HuH-7.5 (cell line): Measurements from ENCODE around the gene NPY4R.
"Not testable (repeated sequence)": the region's sequence is repeated elsewhere in the genome, so short reads cannot be mapped to it uniquely, and the experiment has no call there.

ENCODE experiments used
- DNase-seq: peaks from one replicate; pipeline ENCODE4 v3.0.0; 2011; ENCODE audit warnings: low spot score

Gene NPY4R

DNA sequence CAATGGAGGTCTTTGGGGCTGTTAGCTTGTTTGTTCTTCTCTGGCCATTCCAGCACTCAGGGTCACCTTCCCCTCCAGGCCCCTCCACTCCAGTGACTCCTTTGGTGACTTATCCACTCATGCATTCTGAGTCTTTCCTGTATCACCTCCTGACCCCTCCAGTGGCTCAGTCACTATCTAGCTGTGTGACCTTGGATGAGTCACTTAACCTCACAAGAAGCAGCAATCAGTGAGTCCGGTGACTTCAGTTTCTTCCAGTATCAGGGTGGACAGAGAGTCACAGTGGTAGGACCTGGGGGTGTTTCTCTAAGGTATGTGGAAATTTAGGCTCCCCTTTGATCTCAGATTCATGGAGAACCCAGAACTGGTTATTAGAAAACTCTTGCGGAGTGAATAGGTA, 9.8 kb downstream of the NPY4R start:
- not testable (repeated sequence) for DNase-seq

GRCh38 chr10:46451365-46451764, 14.4 kb downstream of the NPY4R start:
- DNase-seq, result not testable (repeated sequence)

DNA sequence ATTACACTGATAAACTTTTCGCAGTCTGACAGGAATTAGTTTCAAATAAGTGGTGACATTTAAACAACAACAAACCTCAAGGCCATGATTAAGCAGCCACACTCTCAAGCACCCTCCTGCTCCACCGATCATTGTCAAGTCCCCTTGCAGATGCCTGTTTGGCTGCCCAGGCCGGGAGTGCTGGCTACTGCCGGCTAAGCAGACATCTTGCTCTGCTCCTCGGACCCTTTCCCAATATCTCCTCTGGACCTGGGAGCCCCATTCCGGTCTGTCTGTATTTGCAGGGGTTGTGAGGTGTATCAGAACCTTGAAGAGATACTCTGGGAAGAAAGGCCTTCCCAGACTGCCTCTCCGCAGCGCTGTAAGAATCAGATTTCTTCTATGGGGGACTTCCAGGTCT, 14.9 kb downstream of the NPY4R start:
- not testable (repeated sequence) for DNase-seq

DNA sequence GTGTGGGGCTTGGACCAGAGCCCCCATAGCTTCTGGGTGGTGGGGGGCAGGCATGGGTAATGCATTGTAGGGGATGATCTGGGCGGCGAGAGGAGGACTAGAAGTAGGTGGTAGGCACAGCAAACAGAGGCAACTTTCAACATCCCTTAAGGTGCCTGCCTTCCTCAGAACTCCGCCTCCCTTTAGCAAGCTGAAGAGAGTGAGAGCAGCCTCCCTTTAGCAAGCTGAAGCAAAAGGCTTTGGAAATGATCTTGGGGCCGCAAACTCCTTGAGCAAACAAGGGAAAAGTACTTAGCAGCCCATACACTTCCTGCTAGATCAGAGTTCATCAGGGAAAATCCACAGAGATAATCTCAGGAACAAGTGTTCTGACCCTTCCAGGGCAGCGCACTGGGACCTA, 18.3 kb downstream of the NPY4R start:
- not testable (repeated sequence) for DNase-seq

DNA sequence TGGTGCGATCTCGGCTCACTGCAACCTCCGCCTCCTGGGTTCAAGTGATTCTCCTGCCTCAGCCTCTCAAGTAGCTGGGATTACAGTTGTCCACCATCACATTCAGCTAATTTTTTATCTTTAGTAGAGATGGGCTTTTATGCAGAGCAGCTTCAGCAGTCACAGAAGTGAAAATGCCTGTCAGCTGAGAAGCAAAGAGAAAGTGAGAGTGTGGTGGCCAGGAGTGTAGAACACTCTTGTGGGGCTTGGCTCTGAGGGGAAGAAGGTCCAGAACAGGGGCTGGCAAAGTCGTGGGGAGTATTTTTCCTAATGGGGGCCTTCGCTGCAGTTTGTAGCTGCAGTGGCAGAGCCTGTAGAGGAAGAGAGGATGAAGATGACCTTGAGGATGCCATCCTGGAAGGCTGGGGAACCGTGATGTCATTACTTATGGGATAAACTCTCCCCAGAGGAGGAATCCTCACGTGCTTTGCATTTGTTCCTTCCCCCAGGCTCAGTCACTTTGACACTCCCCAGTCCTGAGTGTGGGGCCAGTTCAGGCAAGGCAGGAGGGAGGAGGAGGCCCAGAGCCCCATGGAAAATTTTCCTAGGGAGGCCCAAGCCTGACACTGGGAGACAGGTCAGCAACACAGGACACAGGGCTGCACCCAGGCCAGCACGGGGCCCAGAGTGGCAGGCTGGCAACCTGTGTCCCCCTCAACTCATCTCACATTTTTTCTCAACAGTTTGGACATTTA, 20.2 kb downstream of the NPY4R start:
- not testable (repeated sequence) for DNase-seq

DNA sequence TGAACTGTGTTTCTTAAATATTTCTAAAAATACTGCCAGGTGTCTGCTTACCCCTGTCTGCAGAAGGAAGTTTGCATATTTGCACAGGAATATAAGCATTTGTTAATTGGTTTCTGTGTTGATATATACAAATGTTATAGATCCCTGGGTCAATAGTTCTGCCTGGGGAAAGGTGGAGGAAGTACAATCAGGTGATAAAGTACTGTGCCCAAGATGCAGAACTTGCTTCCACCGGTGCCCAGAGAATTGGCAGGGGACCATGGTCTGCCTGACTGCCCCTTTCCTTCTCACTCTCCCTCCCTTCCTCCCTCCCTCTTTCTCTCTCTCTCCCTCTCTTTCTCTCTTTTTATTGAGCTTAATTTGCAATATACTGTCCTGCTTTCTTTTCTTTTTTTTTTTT, 22.3 kb downstream of the NPY4R start:
- not testable (repeated sequence) for DNase-seq

DNA sequence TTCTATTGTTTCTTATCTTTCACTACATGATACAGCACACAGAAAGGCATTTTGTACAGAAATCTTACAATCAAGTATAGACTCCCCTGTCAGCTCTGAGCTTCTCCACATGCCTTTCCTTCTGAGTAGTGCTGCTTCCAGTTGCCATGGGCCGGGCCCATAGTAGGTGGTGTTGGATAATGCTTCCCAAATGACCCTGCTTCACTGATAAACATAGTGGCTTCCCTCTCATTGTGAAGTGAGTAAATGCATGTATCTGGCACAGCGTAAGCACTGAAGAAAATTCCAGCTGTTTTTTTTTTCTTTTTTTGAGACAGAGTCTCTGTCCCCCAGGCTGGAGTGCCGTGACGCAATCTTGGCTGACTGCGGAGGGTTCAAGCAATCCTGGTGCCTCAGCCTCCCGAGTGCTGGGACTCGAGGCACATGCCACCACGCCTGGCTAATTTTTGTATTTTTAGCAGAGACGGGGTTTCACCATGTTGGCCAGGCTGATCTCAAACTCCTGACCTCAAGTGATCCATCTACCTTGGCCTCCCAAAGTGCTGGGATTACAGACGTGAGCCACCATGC, 23.0 kb downstream of the NPY4R start:
- not testable (repeated sequence) for DNase-seq

DNA sequence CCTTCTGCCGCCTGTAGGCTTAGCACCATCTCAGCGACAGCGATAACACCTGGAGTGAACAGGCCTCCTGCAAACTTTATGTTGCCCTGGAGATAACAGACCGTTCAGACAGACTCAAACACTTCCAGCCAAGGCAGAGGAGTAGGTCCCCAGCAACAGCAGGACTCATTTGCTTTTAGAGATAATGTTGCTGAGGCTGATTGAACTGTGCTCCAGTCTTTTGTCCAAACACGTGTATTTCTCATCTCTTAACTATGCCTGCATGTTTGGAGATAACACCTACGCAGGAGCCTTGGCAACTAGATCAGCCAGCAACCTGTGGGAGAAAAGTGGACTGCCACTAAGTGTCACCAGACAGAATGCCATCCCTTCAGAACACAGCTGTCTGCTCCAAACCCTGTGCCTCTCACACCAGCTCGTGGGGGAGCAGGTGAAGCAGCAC, 23.9 kb downstream of the NPY4R start:
- DNase-seq, result not testable (repeated sequence)

- not testable (repeated sequence) for DNase-seq
Measured at GRCh38 chr10:46440942-46441341, 24.8 kb downstream of the NPY4R start.

DNA sequence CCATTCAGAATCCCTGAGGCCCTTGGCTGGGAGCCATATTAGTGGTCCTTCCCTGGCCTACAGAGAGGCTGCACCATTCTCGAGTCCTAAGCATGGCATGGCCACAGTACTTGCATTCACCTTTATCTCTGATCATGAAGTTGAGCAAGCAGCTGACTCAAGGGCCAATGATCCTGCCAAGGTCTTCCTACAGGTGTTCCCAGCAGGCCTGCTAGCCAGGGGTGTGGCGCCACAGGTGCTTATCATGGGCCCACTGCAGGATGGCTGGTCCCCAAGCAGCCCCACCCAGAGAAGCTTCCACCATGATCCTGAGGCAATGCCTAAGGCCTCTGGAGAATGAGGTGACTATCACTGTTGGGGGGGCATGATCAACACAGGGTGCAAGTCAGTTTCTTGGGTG, 42.2 kb downstream of the NPY4R start:
- not testable (repeated sequence) for DNase-seq

- DNase-seq, result not testable (repeated sequence)
Measured at GRCh38 chr10:46419570-46420379, 46.0 kb downstream of the NPY4R start.

DNA sequence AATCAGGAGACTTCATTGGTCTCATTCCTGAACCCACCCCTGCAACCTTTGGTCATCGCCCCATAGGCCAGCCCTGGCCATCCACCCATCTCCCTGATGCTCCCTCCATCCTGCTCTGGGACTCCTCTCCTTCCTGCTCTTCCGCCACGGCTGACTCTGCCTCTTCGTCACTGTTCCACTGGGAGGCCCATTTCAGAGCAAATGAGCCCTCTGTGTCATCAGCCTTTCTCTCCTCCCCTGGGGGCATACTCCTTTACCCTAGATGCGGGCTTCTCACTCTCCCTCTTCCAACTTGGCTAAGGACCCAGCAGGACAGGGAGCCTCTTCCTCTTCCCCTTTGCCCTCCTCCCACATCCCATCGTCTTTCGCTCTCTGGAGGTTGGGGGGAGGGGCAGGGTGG, 47.5 kb downstream of the NPY4R start:
- not testable (repeated sequence) for DNase-seq

- not testable (repeated sequence) for DNase-seq
Measured at GRCh38 chr10:46415291-46415690, 50.5 kb downstream of the NPY4R start.

GRCh38 chr10:46412665-46413064, 53.1 kb downstream of the NPY4R start:
- DNase-seq, result not testable (repeated sequence)

GRCh38 chr10:46411123-46411522, 54.6 kb downstream of the NPY4R start:
- not testable (repeated sequence) for DNase-seq
